ENCODE results near the gene PORCN.

- TF ChIP-seq CTCF (IDR thresholded peaks at IDR 0.05) (no peak), POLR2A (IDR thresholded peaks at IDR 0.05) (no peak)
Measured at GRCh38 chrX:48541140-48541814, 32.5 kb downstream of the PORCN start.

Measured in body of pancreas (tissue), 4 donors.